Osteocyte (in vitro differentiated cells): Measurements from ENCODE around the gene DLGAP4. TPM values are rescaled to one million over a fixed set of nuclear protein-coding genes. Genes with fewer than 3 reads are reported as not detected.
A peak's percentile ranks its signal among the peaks of the same experiment; 100 is the strongest.

ENCODE experiments used
- DNase-seq: peaks from one replicate; pipeline ENCODE4 v3.0.0; 2021; ENCODE audit warnings: mixed read lengths; ENCODE audit not compliant: unreplicated experiment; ENCODE audit errors: extremely low spot score
- H3K27ac Mint-ChIP-seq: one replicate; pipeline ENCODE4 v1.8.0; 2021; ENCODE audit warnings: mild to moderate bottlenecking, mixed read lengths; ENCODE audit not compliant: unreplicated experiment
- H3K27me3 Mint-ChIP-seq: one replicate; pipeline ENCODE4 v1.8.0; 2021; ENCODE audit warnings: mixed read lengths; ENCODE audit not compliant: unreplicated experiment
- H3K36me3 Mint-ChIP-seq: one replicate; pipeline ENCODE4 v1.8.0; 2021; ENCODE audit warnings: mixed read lengths; ENCODE audit not compliant: unreplicated experiment
- H3K4me1 Mint-ChIP-seq: one replicate; pipeline ENCODE4 v1.8.0; 2021; ENCODE audit warnings: mixed read lengths; ENCODE audit not compliant: unreplicated experiment
- H3K4me3 Mint-ChIP-seq: one replicate; pipeline ENCODE4 v1.8.0; 2021; ENCODE audit warnings: mild to moderate bottlenecking, moderate library complexity, mixed read lengths; ENCODE audit not compliant: unreplicated experiment
- H3K9me3 Mint-ChIP-seq: one replicate; pipeline ENCODE4 v1.8.0; 2021; ENCODE audit warnings: mixed read lengths; ENCODE audit not compliant: unreplicated experiment
- CTCF ChIP-seq: fragments of 200-600 bp; sonication (generic); IDR thresholded peaks from 2 replicates; pipeline ENCODE4 v1.5.0; 2021; ENCODE audit warnings: antibody characterized with exemption, mild to moderate bottlenecking, moderate library complexity
- total RNA-seq: library from RNA; stranded (reverse); gene quantifications from 2 replicates; pipeline ENCODE4 v1.2.1, GENCODE V29; 2021

The DLGAP4 gene
- total RNA-seq, 1 donor from 2014 or later, result 134 TPM

- Mint-ChIP-seq H3K27me3 (peaks cover 20% of the 10 kb centered on the region), H3K4me3 (no peak overlapping the region), H3K9me3 (no peaks in the 10 kb centered on the region), H3K36me3 (no peaks in the 10 kb centered on the region), H3K27ac (no peak overlapping the region), H3K4me1 (no peaks in the 10 kb centered on the region)
- DNase-seq, result peak; percentile 73
- no peak for TF ChIP-seq CTCF
Observed at GRCh38 chr20:36275441-36276189, 30.5 kb upstream of the DLGAP4 start.

GRCh38 chr20:36277546-36277945 lies 28.6 kb upstream of the DLGAP4 start:
- DNase-seq, result peak; percentile 78
- peaks cover 33% of the 10 kb centered on the region for H3K27me3 Mint-ChIP-seq
- no peak overlapping the region for H3K27ac Mint-ChIP-seq
- H3K4me1 Mint-ChIP-seq, result no peaks in the 10 kb centered on the region
- no peak overlapping the region for H3K4me3 Mint-ChIP-seq
- no peak for TF ChIP-seq CTCF
- H3K36me3 Mint-ChIP-seq, result no peaks in the 10 kb centered on the region
- no peaks in the 10 kb centered on the region for H3K9me3 Mint-ChIP-seq

GRCh38 chr20:36279362-36279761 lies 26.8 kb upstream of the DLGAP4 start:
- Mint-ChIP-seq H3K9me3 (no peaks in the 10 kb centered on the region), H3K36me3 (no peaks in the 10 kb centered on the region), H3K4me3 (no peak overlapping the region), H3K4me1 (no peaks in the 10 kb centered on the region), H3K27ac (no peak overlapping the region), H3K27me3 (peaks cover 42% of the 10 kb centered on the region)
- DNase-seq, result peak; percentile 56
- TF ChIP-seq CTCF, result no peak

- no peak for TF ChIP-seq CTCF
- Mint-ChIP-seq H3K4me3 (no peak overlapping the region), H3K36me3 (no peaks in the 10 kb centered on the region), H3K27me3 (peaks cover 46% of the 10 kb centered on the region), H3K4me1 (no peaks in the 10 kb centered on the region), H3K27ac (no peak overlapping the region), H3K9me3 (no peaks in the 10 kb centered on the region)
- peak; percentile 38 for DNase-seq
Observed at GRCh38 chr20:36279776-36280175, 26.4 kb upstream of the DLGAP4 start.

GRCh38 chr20:36281785-36282380 lies 24.3 kb upstream of the DLGAP4 start:
- no peak for TF ChIP-seq CTCF
- DNase-seq, result peak; percentile 64
- H3K4me1 Mint-ChIP-seq, result no peaks in the 10 kb centered on the region
- peaks cover 43% of the 10 kb centered on the region for H3K27me3 Mint-ChIP-seq
- H3K9me3 Mint-ChIP-seq, result no peaks in the 10 kb centered on the region
- H3K27ac Mint-ChIP-seq, result no peak overlapping the region
- no peaks in the 10 kb centered on the region for H3K36me3 Mint-ChIP-seq
- no peak overlapping the region for H3K4me3 Mint-ChIP-seq
